ENCODE measurements around the gene SNAI3. TPM values are rescaled to one million over a fixed set of nuclear protein-coding genes. Genes with fewer than 3 reads are reported as not detected.

The SNAI3 gene
- total RNA-seq, 2 donors from 2014 or later = 0.27 TPM; not detected in 1

DNA sequence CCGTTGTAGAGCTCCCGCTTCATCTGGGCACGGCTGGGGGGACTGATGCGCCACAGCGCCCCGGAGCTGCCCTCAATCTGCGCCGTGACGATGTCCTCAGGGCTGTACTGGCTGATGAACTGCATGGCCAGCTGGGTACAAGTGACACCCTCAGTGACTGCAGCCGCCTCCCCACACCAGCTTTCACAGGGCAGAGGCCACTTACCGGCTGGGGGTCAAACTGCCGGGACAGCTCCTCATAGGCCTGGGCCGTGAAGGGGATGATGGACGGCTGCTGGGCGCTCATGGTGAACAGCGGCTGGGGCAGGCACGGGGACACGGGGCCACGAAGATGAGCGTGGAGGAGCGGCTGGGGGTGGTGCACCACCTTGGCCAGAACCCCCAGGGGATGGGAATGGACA, 30.3 kb upstream of the SNAI3 start:
- no peak overlapping the region for H3K27ac ChIP-seq
- H3K4me1 ChIP-seq (ENCODE audit: control insufficient read depth in 1 of 2, low read depth in 2 of 2) = no peaks in the 10 kb centered on the region
- ATAC-seq (ENCODE audit: insufficient number of reproducible peaks, low FRiP score, low read depth) = no peak
- no peak for DNase-seq (ENCODE audit: low spot score)
- no peak overlapping the region for H3K4me3 ChIP-seq
- TF ChIP-seq, protein P1, sequence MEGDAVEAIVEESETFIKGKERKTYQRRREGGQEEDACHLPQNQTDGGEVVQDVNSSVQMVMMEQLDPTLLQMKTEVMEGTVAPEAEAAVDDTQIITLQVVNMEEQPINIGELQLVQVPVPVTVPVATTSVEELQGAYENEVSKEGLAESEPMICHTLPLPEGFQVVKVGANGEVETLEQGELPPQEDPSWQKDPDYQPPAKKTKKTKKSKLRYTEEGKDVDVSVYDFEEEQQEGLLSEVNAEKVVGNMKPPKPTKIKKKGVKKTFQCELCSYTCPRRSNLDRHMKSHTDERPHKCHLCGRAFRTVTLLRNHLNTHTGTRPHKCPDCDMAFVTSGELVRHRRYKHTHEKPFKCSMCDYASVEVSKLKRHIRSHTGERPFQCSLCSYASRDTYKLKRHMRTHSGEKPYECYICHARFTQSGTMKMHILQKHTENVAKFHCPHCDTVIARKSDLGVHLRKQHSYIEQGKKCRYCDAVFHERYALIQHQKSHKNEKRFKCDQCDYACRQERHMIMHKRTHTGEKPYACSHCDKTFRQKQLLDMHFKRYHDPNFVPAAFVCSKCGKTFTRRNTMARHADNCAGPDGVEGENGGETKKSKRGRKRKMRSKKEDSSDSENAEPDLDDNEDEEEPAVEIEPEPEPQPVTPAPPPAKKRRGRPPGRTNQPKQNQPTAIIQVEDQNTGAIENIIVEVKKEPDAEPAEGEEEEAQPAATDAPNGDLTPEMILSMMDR (IDR thresholded peaks at IDR 0.05) = no peak
- H3K9me3 ChIP-seq = no peaks in the 10 kb centered on the region
- peaks cover 49% of the 10 kb centered on the region for H3K36me3 ChIP-seq
- no peaks in the 10 kb centered on the region for H3K27me3 ChIP-seq (replicated peaks; ENCODE audit: insufficient read depth)

DNA sequence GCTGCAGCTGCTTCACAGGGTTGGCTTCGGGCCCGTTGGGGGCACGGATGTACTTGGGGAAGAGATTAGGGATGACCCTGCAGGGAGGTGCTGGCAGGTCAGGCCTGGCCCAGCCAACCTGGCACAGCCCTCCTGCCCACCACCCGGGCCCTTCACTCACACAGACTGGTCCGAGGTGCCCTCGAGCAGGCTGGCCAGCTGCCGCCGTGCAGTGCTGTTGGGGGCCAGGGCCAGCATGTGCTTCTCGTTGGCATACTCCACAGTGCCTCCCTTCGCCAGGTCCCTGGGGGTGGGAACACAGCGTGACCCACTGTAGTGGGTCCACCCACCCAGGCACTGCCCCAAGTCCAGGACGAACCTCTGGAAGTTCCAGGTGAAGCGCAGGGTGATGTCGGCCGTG, 29.9 kb upstream of the SNAI3 start:
- no peak overlapping the region for H3K27ac ChIP-seq
- no peaks in the 10 kb centered on the region for H3K9me3 ChIP-seq
- ATAC-seq (ENCODE audit: insufficient number of reproducible peaks, low FRiP score, low read depth) (no peak), DNase-seq (ENCODE audit: low spot score) (no peak)
- peaks cover 45% of the 10 kb centered on the region for H3K36me3 ChIP-seq
- TF ChIP-seq, protein P1 (IDR thresholded peaks at IDR 0.05) = no peak
- no peaks in the 10 kb centered on the region for H3K4me1 ChIP-seq (ENCODE audit: control insufficient read depth in 1 of 2, low read depth in 2 of 2)
- H3K27me3 ChIP-seq (replicated peaks; ENCODE audit: insufficient read depth) = no peaks in the 10 kb centered on the region
- H3K4me3 ChIP-seq = no peak overlapping the region

DNA sequence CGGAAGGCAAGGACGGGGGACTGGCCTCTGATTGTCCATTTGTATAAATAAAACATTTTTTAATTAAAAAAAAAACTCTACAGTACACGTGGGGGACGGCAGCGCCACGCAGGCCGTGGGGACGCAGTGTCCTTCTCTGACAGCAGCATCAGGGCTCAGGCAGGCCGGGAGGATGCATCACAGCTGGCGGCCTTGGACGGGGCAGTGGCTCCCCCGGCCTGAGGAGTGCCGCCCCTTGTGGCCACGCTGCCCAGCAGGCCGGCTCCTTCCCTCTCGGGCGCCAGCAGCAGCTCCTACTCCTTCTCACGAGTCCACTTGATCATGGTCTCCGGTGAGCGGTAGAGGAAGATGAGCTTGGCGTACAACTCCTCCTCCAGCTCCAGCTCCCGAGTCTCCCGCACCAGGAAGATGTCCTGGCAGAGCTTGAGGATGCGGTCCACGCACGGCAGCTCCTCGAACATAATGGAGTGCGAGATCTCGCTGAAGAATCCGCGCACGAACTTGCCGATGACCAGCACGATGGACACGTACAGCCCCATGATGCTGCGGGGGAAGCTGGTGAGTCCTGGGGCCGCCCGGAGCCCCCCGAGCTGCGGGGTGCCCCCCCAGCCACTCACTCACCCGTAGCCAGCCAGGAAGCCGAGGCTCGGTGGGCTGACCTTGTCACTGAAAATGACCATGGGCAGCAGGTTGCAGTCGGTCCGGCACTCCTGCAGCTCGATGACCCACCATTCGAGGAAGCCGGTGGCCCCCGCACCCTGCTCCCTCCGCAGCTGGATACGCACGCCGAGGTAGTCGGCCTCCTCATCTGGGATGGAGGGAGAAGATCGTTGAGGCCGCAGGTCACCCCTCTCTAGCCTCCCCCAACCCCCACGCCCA, 29.2 kb upstream of the SNAI3 start:
- TF ChIP-seq, protein P1 (IDR thresholded peaks at IDR 0.05) = no peak
- DNase-seq (ENCODE audit: low spot score) = no peak
- Histone ChIP-seq H3K27me3 (replicated peaks; ENCODE audit: insufficient read depth) (no peaks in the 10 kb centered on the region), H3K9me3 (no peaks in the 10 kb centered on the region), H3K4me3 (no peak overlapping the region), H3K27ac (no peak overlapping the region), H3K36me3 (peaks cover 39% of the 10 kb centered on the region), H3K4me1 (ENCODE audit: control insufficient read depth in 1 of 2, low read depth in 2 of 2) (no peaks in the 10 kb centered on the region)
- no peak for ATAC-seq (ENCODE audit: insufficient number of reproducible peaks, low FRiP score, low read depth)

DNA sequence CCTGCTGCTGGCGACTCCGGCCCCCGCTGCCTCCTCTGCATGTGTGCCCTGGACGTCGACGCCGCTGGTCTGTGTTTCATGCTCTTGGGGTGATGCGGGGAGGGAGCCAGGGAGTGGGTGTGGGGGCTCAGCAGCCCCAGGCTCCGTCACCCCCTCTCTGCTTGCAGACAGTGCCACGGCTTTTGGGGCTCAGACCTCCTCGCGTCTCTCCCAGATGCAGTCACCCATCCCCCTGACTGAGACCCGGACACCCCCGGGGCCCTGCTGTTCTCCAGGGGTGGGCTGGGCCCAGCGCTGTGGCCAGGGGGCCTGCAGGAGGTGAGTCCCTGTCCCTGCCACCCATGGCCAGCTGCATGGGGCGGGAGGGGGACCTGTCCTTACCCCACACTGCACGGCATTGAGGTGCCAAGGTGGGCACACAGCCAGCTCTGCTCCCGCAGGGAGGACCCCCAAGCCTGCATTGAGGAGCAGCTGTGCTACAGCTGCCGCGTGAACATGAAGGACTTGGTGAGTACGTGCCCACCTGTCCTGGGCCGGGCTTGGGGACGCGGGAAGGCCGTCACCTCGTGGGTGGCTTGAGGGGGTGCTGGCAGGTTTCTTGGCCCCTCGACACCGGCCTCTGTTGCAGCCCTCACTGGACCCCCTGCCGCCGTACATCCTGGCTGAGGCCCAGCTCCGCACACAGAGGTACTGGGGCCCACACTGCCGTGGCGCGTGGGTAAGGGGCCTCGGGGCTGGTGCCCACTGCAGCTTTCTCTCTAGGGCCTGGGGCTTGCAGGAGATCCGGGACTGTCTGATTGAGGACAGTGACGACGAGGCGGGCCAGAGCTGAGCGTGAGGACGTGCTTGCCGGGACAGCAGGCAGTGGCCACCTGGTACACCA, 28.4 kb upstream of the SNAI3 start:
- H3K4me1 ChIP-seq (ENCODE audit: control insufficient read depth in 1 of 2, low read depth in 2 of 2) = no peaks in the 10 kb centered on the region
- ATAC-seq (ENCODE audit: insufficient number of reproducible peaks, low FRiP score, low read depth) (no peak), DNase-seq (ENCODE audit: low spot score) (no peak)
- peaks cover 33% of the 10 kb centered on the region for H3K36me3 ChIP-seq
- TF ChIP-seq, protein P1 (IDR thresholded peaks at IDR 0.05) = no peak
- H3K9me3 ChIP-seq = no peaks in the 10 kb centered on the region
- no peaks in the 10 kb centered on the region for H3K27me3 ChIP-seq (replicated peaks; ENCODE audit: insufficient read depth)
- no peak overlapping the region for H3K4me3 ChIP-seq
- H3K27ac ChIP-seq = no peak overlapping the region
